Cardiac muscle cell (in vitro differentiated cells and primary cell): Measurements from ENCODE around the gene CENPU. TPM values are rescaled to one million over a fixed set of nuclear protein-coding genes. Genes with fewer than 3 reads are reported as not detected.

Source experiments
- DNase-seq, 2 donors: peaks; one replicate each; pipeline versions ENCODE4 v3.0.0 to v3.0.0-alpha.2; 2010 to 2017; ENCODE audit warnings: low read depth in 1 of 2, low spot score in 1 of 2
- H3K27ac ChIP-seq: fragments of 200-600 bp; sonication (generic); 2 replicates; pipeline ENCODE4 v1.5.1; 2016
- H3K27me3 ChIP-seq: fragments of 200-600 bp; sonication (generic); 2 replicates; pipeline ENCODE4 v1.6.0; 2016; ENCODE audit warnings: control low read depth
- H3K36me3 ChIP-seq: fragments of 200-600 bp; sonication (generic); 2 replicates; pipeline ENCODE4 v1.5.1; 2016; ENCODE audit warnings: control low read depth
- H3K4me1 ChIP-seq: fragments of 200-600 bp; sonication (generic); 2 replicates; pipeline ENCODE4 v1.8.1; 2017; ENCODE audit warnings: low read depth, mild to moderate bottlenecking, mixed run types
- H3K4me3 ChIP-seq: fragments of 200-600 bp; sonication (generic); 2 replicates; pipeline ENCODE4 v1.5.1; 2016; ENCODE audit warnings: mild to moderate bottlenecking
- H3K9me3 ChIP-seq: fragments of 200-600 bp; sonication (generic); 2 replicates; pipeline ENCODE4 v1.5.1; 2017; ENCODE audit warnings: low read depth, mild to moderate bottlenecking, control low read depth
- polyA plus RNA-seq: library from polyadenylated mRNA; unstranded; fragments of >200 nt; fragmentation: Nextera tagmentation; extraction: Ambion mirVana; gene quantifications from 2 replicates; pipeline ENCODE4 v1.2.1, GENCODE V29; 2016
- total RNA-seq: library from RNA; depleted of rRNA; stranded (reverse); fragments of >200 nt; gene quantifications from 2 replicates; pipeline ENCODE4 v1.2.3, GENCODE V29; 2016
- TF ChIP-seq, protein P1 (sequence below): IDR thresholded peaks from 2 replicates; pipeline ENCODE4 v1.5.1; 2012; ENCODE audit warnings: low read depth, mild to moderate bottlenecking, low read length

CENPU gene
- total and polyA plus RNA-seq, 2 experiments from 2014 or later, result 8.7 to 9.9 TPM

DNA sequence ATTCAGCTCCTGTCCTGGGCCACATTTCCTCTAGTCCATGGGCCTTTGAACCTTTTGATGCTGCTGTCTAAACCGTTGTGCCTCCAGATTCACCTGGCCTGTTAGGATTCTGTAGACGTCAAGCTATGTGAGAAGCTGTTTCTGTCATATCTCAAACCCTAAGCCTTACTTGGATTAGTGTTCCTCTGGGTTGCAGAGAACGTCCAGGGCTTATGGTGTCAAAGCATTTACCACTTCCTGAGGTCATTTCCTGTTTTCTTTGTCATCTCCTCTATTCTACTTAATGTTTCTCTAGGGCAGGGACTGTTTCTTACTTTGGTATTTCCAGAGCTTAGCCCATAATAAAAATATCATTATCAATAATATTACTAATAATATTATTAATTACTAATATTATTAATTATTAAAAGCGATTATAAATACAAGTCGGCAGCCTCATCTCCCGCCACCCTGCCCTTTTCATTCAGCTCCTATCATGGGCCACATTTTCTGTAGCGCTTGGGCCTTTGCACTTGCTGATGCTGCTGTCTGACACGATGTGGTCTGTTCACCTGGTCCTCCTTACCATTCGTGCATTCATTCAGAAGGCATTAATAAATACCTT is 65.3 kb downstream of the CENPU start:
- Histone ChIP-seq H3K9me3 (no peaks in the 10 kb centered on the region), H3K4me3 (no peak overlapping the region), H3K36me3 (peaks cover 3% of the 10 kb centered on the region), H3K4me1 (no peaks in the 10 kb centered on the region), H3K27me3 (no peaks in the 10 kb centered on the region), H3K27ac (no peak overlapping the region)
- peak in 1 of 2 donors; percentile 37 for DNase-seq
- TF ChIP-seq, protein P1, sequence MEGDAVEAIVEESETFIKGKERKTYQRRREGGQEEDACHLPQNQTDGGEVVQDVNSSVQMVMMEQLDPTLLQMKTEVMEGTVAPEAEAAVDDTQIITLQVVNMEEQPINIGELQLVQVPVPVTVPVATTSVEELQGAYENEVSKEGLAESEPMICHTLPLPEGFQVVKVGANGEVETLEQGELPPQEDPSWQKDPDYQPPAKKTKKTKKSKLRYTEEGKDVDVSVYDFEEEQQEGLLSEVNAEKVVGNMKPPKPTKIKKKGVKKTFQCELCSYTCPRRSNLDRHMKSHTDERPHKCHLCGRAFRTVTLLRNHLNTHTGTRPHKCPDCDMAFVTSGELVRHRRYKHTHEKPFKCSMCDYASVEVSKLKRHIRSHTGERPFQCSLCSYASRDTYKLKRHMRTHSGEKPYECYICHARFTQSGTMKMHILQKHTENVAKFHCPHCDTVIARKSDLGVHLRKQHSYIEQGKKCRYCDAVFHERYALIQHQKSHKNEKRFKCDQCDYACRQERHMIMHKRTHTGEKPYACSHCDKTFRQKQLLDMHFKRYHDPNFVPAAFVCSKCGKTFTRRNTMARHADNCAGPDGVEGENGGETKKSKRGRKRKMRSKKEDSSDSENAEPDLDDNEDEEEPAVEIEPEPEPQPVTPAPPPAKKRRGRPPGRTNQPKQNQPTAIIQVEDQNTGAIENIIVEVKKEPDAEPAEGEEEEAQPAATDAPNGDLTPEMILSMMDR, result no peak

DNA sequence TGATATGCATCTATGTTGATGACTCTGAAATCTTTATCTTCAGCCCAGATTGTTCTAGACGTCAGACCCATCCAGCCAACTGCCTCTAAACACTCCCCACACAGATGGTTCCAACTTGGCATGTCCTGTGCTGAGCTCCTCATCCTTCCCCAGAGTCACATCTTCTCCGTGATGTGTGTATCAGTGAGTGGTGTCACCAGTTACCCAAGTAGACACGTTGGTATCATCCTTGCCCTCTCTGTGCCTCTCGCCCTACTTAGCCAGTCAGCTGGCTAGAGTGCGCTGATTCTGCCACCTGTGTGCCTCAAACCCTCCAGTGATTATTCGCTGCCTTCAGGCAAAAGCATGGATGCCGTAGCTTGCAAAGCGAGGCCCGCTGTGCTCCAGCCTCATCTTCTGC is 65.8 kb downstream of the CENPU start:
- H3K9me3 ChIP-seq, result no peaks in the 10 kb centered on the region

DNA sequence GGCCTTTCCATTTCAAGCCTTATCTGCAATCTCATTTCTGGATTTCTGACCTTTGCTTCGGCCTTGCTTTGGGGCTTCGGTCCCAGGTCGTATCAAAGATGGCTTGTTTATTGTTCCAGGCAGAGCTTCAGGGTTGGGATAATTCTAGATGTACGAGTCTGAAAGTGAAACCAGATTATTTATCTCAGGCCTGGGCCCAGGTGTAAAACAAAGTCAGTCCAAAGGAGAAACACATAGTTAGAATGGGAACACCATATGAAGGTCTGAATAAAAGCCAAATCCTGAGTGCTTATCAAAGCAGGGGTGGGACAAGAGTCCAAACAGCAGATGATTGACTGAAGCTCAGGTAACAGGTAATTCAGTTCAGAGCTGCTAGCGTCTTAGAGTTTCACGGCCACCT is 67.2 kb downstream of the CENPU start:
- Histone ChIP-seq H3K27me3 (no peaks in the 10 kb centered on the region), H3K9me3 (no peaks in the 10 kb centered on the region), H3K27ac (no peak overlapping the region), H3K4me3 (no peak overlapping the region), H3K36me3 (peaks cover 4% of the 10 kb centered on the region), H3K4me1 (no peaks in the 10 kb centered on the region)
- DNase-seq, result no peak
- TF ChIP-seq, protein P1, result no peak

More for the DNA sequence above, 65.8 kb downstream of the CENPU start:
- Histone ChIP-seq H3K27me3 (no peaks in the 10 kb centered on the region), H3K27ac (no peak overlapping the region), H3K36me3 (peaks cover 3% of the 10 kb centered on the region), H3K4me3 (no peak overlapping the region), H3K4me1 (no peaks in the 10 kb centered on the region)
- TF ChIP-seq, protein P1, result no peak
- DNase-seq, result no peak

DNA sequence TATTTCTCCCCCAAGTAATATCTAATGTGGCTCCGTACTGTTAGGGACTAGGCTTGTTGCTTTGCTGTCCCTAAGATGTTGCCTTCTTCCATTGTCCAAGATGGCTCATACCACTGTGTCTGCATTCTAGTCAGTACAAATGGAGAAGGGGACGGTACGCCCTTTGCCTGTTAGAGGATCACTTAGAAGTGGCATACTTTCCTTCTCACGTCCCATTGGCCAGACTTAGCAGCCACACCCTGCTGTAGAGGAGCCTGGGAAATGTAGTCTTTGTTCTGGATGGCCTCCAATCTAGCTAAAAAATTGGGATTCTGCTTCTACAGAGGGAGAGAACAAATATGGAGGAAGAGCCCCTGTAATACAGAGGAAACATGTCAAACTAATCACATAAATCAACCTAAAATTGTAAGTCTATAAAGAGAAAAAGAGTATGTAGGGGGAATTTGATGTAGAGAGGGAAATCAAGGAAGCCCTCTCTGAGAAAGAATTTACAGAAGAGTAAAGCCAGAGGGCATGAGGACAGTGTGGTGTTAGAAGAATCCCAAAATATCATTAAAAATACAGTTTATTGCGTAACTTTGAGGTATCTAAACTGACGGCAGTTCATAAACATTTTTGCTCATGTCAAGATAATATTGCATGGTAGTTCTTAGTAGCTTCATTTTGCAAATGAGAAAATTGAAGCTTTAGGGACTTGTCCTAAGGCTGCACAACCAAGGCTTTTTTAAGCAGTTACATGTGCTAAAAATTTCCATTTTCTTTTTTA is 69.3 kb downstream of the CENPU start:
- no peaks in the 10 kb centered on the region for H3K27me3 ChIP-seq
- no peaks in the 10 kb centered on the region for H3K9me3 ChIP-seq
- no peaks in the 10 kb centered on the region for H3K4me1 ChIP-seq
- peak; percentile 32 to 52 for DNase-seq
- no peak overlapping the region for H3K27ac ChIP-seq
- H3K36me3 ChIP-seq, result peaks cover 4% of the 10 kb centered on the region
- no peak overlapping the region for H3K4me3 ChIP-seq
- TF ChIP-seq, protein P1, result no peak

DNA sequence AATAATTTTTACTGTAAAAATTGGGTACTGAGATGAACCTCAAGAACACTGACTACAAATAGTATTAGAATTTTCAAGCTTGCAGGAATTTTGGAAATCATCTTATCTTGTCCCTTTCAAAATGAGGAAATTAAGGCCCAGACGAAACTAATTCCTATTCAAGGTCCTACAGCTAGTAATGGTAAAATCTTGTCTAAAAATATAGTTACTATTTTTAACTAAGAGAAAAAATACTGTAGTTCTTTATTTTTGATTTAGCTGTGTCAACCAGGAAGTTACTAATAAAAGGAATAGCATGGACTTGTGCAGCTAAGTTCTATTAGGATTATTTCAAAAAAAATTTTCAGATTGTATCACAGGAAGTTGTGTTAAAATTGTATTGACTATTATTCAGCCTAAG is 71.7 kb downstream of the CENPU start:
- TF ChIP-seq, protein P1, result no peak
- Histone ChIP-seq H3K27ac (no peak overlapping the region), H3K4me1 (no peaks in the 10 kb centered on the region), H3K27me3 (no peaks in the 10 kb centered on the region), H3K36me3 (peaks cover 8% of the 10 kb centered on the region), H3K4me3 (no peak overlapping the region), H3K9me3 (no peaks in the 10 kb centered on the region)
- no peak for DNase-seq
